A673 (cell line): ENCODE results near the gene SPDYE4.

Experiments used
- EZH2 ChIP-seq: fragments of 200-600 bp; sonication (generic); IDR thresholded peaks from 2 replicates; pipeline ENCODE4 v1.6.1; 2017; ENCODE audit warnings: borderline replicate concordance, low read depth, mild to moderate bottlenecking, mixed read lengths, antibody characterized with exemption, low read length; ENCODE audit not compliant: poor library complexity, severe bottlenecking
- TF ChIP-seq, protein P1 (sequence below): fragments of 300-800, 200-600 bp; sonication (generic); conservative IDR thresholded peaks from 2 replicates; pipeline ENCODE4 v1.5.1; 2017; ENCODE audit warnings: low read depth, mild to moderate bottlenecking, antibody characterized with exemption, low read length, moderate library complexity, mixed read lengths

DNA sequence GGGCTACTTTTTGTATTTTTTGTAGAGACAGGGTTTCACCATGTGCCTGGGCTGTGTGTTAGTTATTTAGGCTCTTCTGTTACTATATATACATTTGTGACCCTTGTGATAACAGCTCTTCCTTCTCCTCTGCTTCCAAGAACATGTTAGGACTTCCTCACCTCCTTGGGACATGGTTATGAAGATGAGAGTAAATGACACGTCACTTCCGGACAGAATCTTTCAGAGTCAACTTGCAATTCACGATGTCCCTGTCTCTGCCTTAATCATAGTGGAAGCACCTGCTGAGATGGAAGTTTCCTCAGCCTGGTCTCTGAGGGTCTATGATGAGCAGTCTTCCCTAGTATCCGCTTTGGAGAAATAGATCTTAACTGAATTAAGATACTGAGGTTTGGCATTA is 56.6 kb downstream of the SPDYE4 start:
- TF ChIP-seq, protein P1, sequence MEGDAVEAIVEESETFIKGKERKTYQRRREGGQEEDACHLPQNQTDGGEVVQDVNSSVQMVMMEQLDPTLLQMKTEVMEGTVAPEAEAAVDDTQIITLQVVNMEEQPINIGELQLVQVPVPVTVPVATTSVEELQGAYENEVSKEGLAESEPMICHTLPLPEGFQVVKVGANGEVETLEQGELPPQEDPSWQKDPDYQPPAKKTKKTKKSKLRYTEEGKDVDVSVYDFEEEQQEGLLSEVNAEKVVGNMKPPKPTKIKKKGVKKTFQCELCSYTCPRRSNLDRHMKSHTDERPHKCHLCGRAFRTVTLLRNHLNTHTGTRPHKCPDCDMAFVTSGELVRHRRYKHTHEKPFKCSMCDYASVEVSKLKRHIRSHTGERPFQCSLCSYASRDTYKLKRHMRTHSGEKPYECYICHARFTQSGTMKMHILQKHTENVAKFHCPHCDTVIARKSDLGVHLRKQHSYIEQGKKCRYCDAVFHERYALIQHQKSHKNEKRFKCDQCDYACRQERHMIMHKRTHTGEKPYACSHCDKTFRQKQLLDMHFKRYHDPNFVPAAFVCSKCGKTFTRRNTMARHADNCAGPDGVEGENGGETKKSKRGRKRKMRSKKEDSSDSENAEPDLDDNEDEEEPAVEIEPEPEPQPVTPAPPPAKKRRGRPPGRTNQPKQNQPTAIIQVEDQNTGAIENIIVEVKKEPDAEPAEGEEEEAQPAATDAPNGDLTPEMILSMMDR = no peak
- TF ChIP-seq EZH2 = no peak
